Urothelium cell line (cell line): ENCODE data around the gene MED8.

Experiments
- DNase-seq: peaks from one replicate; pipeline ENCODE4 v3.0.0; 2011; ENCODE audit warnings: low spot score, mixed read lengths
- FAIRE-seq: peaks from 2 replicates; lab custom pipeline; 2011; peaks lifted over from hg19 to GRCh38; lab: Jason Lieb, UNC

The MED8 gene

GRCh38 chr1:43363283-43363934 lies 26.2 kb downstream of the MED8 start:
- no peak for FAIRE-seq
- DNase-seq, result no peak

GRCh38 chr1:43360616-43361015 lies 29.0 kb downstream of the MED8 start:
- no peak for FAIRE-seq
- no peak for DNase-seq

- DNase-seq (no peak), FAIRE-seq (no peak)
Observed at GRCh38 chr1:43359696-43360095, 29.9 kb downstream of the MED8 start.

- FAIRE-seq (peak; percentile 93), DNase-seq (peak; percentile 98)
Observed at GRCh38 chr1:43358746-43359693, 30.6 kb downstream of the MED8 start, which contains the start of gene CDC20. Gene CDC20 (plus strand): TSS chr1:43358981. CDS start chr1:43359216, 235 bp downstream.

- FAIRE-seq, result no peak
Observed at GRCh38 chr1:43358121-43358745, 31.4 kb downstream of the MED8 start.

GRCh38 chr1:43357251-43357650 lies 32.3 kb downstream of the MED8 start:
- FAIRE-seq (no peak), DNase-seq (no peak)

More at GRCh38 chr1:43358121-43358745, 31.4 kb downstream of the MED8 start:
- DNase-seq, result peak; percentile 58

- FAIRE-seq (no peak), DNase-seq (no peak)
Observed at GRCh38 chr1:43354936-43355335, 34.7 kb downstream of the MED8 start.

- no peak for FAIRE-seq
- DNase-seq, result no peak
Observed at GRCh38 chr1:43354471-43354870, 35.1 kb downstream of the MED8 start.

- DNase-seq (no peak), FAIRE-seq (no peak)
Observed at GRCh38 chr1:43352881-43353280, 36.7 kb downstream of the MED8 start.

GRCh38 chr1:43352351-43352705 lies 37.3 kb downstream of the MED8 start:
- DNase-seq (no peak), FAIRE-seq (no peak)

- DNase-seq (no peak), FAIRE-seq (no peak)
Observed at GRCh38 chr1:43351421-43352350, 37.9 kb downstream of the MED8 start.

- FAIRE-seq, result no peak
- no peak for DNase-seq
Observed at GRCh38 chr1:43350976-43351375, 38.6 kb downstream of the MED8 start.

GRCh38 chr1:43349594-43350306 lies 39.9 kb downstream of the MED8 start:
- DNase-seq, result no peak
- no peak for FAIRE-seq

GRCh38 chr1:43348809-43349593 lies 40.6 kb downstream of the MED8 start:
- FAIRE-seq, result peak; percentile 96

GRCh38 chr1:43348343-43348808 lies 41.2 kb downstream of the MED8 start:
- FAIRE-seq (peak; percentile 84), DNase-seq (peak; percentile 79)

More at GRCh38 chr1:43348809-43349593, 40.6 kb downstream of the MED8 start:
- peak; percentile 100 for DNase-seq

GRCh38 chr1:43346636-43347035 lies 43.0 kb downstream of the MED8 start:
- no peak for DNase-seq
- no peak for FAIRE-seq

- FAIRE-seq (no peak), DNase-seq (no peak)
Observed at GRCh38 chr1:43345120-43345519, 44.5 kb downstream of the MED8 start.

GRCh38 chr1:43344267-43344850 lies 45.2 kb downstream of the MED8 start:
- DNase-seq (no peak), FAIRE-seq (no peak)
